Measurements from ENCODE around the gene UBR4. TPM values are rescaled to one million over a fixed set of nuclear protein-coding genes. Genes with fewer than 3 reads are reported as not detected.
"Not testable (repeated sequence)": the region's sequence is repeated elsewhere in the genome, so short reads cannot be mapped to it uniquely, and the experiment has no call there.

Gene UBR4
- total RNA-seq, 1 experiment from 2014 or later = 59.2 TPM

DNA sequence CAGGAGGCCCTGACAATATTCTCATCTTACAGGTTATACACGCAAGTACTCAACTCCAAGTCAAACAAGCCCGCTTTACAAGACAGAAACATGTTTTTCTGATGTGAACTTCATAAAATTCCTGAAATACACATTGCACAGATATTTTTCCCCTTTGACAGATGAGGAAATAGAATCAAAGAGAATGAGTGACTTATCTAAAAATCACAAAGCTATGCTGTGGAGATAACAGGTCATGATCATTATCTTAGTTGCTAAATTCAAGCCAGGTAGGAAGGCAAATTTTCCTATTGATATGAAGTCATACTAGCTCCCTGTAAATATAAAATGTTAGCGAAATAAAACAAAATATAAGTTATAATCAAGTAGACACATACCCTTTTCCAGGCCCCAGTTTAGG lies 18.3 kb downstream of the UBR4 start:
- no peak for DNase-seq (ENCODE audit: low read depth)

- no peak for DNase-seq (ENCODE audit: low read depth)
These were observed 19.6 kb downstream of the UBR4 start for GRCh38 chr1:19190468-19190867.

DNA sequence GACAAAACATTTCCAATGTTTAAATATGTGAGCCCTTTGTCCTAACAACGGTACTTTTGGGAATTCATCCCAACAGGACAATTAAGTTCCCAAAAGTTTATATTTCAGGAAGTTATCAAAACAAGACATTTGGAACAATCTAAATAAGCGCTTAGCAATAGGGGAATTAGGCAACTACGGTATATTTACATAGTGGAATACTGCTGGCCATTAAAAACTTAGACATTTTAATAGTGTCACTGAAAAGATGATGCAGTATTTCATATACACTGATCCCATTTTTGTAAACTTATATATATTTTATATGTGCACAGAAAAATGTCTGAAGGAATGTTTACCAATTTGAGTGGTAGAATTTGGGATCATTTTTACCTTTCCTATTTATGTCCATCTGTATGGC lies 20.8 kb downstream of the UBR4 start:
- DNase-seq (ENCODE audit: low read depth) = no peak

- DNase-seq (ENCODE audit: low read depth) = no peak
These were observed 22.2 kb downstream of the UBR4 start for GRCh38 chr1:19187852-19188251.

DNA sequence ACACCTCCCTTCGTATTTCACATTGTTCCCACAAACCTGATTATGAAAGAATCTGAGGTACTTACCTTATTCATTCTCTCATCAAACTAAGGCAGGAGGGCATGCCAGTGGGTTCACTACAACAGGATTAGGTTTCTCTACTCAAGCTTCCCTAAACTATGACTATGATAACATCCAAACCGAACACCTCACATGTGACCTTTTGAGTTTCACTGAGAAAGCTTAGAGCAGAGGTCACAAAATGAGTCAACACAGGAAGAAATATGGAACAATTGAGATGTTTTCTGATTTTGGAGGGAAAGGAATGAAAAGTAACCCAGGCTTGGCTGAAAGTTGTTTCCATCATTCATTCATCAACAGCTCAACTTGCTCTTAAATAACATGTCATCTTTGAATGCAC lies 24.1 kb downstream of the UBR4 start:
- no peak for DNase-seq (ENCODE audit: low read depth)

DNA sequence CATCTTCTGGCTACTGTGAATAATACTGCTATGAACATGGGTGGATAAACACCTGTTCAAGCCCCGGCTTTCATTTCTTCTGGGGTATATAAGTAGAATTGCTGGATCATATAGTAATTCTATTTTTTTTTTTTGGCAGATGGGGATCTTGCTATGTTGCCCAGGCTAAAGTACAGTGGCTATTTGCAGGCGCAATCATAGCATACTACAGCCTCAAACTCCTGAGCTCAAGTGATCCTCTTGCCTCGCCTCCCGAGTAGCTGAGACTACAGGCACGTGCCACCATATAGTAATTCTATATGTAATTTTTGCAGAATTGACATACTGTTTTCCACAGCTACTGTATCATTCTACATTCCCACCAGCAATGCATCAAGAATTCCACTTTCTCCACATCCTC lies 27.8 kb downstream of the UBR4 start:
- no peak for DNase-seq (ENCODE audit: low read depth)

DNA sequence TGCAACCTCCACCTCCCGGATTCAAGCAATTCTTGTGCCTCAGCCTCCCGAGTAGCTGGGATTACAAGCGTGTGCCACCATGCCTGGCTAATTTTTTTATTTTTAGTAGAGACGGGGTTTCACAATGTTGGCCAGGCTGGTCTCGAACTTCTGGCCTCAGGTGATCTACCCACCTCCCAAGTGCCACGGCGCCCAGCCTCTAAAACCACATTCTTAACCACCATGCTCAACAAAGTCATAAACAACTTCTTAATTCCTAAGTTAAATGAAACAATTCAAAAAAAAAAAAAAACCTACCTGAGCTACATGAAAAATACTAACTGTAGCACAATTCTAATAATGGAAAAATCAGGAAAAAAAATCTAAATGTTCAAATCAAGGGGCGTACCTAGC lies 29.8 kb downstream of the UBR4 start:
- not testable (repeated sequence) for DNase-seq (ENCODE audit: low read depth)

GRCh38 chr1:19179597-19180264 lies 30.3 kb downstream of the UBR4 start:
- peak; percentile 15 for DNase-seq (ENCODE audit: low read depth)

DNA sequence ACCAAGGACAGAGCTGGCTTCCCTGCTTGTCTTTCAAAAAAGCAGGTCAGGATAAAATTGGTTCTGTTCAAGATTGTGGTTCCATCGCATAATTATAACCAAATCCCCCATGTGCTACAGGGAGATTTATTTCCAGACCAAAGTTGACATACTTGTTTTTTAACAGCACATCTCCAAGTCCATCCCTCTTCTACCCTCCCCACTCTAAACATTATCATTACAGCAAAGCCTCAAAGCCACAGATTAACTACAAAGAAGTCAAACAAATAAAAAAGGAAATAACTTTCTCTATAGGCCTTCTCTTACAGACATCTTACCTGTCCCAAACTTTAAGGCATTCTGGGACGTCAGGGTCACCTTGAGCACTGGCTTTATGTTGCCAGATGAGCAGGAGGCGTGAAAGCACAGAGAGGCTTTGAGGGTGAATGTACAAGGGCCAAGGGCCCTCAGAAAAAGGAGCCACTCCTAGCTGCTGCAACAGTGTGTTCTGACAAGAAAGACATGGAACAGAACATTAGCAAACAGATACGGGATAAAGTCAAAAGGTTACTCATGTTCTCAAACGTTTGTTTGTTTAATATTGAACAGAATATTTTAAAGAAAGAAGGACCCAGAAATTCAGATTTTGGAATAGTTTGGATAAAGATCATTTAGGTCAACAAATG lies 31.2 kb downstream of the UBR4 start:
- no peak for DNase-seq (ENCODE audit: low read depth)

- no peak for DNase-seq (ENCODE audit: low read depth)
These were observed 32.3 kb downstream of the UBR4 start for GRCh38 chr1:19177811-19178210.

GRCh38 chr1:19169642-19170041 lies 40.4 kb downstream of the UBR4 start:
- DNase-seq (ENCODE audit: low read depth) = peak; percentile 73

DNA sequence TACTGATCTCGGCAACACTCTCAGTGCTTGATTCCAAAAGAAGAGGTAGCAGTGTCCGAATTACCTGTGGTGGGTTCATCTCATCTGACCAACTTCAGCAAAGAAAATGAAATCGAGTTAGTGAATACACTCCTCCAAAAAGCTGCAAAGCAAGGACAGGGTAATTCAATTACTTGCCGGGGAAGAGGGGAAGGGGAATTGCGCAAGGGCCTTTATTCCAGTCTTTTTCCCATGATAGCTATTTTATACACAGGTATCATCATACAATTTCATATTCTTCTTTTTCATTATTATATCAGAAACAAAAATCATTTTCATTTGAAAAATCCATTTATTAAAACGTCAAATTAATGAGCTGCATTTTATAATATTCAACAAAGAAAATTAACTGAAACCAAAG lies 42.9 kb downstream of the UBR4 start:
- DNase-seq (ENCODE audit: low read depth) = no peak

- DNase-seq (ENCODE audit: low read depth) = no peak
These were observed 44.0 kb downstream of the UBR4 start for GRCh38 chr1:19166066-19166465.

DNA sequence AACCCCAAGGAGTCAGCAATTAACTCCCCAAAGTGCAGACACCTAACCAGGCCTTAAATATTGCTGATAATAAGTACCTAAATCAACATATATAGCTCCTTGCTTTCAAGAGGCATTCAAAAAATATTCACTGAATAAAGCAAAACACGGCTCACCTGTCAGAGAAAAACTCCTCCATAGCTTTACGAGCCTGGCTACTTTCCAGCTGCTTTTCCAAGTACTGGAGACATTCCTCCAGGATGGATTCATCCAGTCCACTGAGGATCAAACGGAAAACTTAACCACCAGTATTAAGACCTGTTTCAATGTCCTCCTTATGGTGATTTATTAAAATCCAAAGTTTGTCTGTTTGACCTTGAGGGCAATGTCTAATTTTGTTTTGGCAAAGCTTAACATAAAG lies 44.6 kb downstream of the UBR4 start:
- DNase-seq (ENCODE audit: low read depth) = peak; percentile 43

DNA sequence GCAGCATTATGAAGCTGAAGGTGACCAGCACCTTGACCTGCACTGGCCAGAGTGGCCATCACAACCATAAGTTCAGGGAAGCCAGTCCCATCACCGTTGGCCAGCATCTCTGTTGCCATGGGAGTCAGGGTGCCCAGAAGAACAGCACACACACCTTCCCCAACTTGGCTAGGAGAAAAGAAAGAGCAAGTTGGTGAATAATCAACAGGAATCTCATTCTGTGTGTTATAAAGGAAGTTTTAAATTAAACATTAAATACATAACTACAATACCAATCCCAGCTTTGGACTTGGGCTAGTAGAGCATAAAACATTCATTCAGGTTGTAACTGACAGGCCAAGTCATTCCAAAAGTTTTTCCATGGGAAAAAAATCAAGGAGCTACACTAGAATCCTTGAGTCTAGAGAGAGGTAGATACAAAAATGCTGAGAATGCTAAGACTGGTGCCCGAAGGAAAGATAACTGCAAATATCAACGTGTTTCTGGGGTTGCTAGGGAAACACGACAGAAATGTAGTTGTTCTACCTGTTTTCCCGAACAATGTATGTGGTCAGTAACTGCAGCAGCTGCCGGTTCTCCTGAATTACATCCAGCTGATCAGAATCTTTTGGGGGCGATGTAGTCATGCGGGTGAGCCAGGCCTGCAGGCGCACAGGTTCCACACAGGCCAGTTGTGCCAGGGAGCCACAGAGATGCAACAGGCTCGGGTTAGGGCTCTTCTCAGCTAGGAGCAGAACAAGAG lies 45.6 kb downstream of the UBR4 start:
- no peak for DNase-seq (ENCODE audit: low read depth)

GRCh38 chr1:19163261-19163660 lies 46.8 kb downstream of the UBR4 start:
- DNase-seq (ENCODE audit: low read depth) = peak; percentile 71

DNA sequence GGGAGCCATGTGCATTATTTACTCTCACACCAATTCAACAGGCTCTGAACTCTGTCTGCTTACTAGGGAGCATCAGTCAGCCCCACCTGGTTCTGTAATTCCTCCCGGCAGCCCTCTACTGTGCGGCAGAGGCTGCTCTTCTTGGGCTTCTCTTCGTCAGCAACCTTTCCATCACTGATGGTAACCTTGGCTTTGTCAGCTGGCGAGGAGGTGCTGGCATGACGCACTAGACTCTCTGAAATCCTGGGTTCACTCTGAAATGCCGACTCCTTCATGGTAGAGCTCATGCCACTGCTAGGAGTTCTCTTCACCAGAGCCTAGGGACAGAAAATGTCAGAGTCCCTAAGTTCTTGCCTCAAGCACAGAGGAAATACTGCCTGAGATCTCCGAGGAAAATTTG lies 49.2 kb downstream of the UBR4 start:
- DNase-seq (ENCODE audit: low read depth) = no peak

DNA sequence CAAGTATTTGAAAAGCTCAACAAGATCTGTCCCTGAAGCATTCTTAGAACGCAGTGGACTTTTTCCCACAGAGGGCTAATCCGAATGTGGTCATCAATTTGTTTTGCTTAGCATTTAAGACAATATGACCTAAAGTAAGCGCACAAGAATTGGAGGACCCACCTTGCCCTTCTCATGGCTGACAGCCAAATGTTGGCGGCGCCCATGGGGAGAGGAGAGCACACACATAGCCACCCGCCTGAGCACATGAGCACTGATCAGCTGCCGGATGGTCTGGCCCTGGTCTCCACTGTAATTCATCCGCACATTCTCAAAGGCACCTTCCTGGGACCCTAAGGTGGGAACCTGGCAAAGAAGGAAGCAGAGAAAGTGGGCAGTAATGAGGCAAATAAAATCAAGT lies 52.4 kb downstream of the UBR4 start:
- DNase-seq (ENCODE audit: low read depth) = no peak

GRCh38 chr1:19156676-19157075 lies 53.4 kb downstream of the UBR4 start:
- no peak for DNase-seq (ENCODE audit: low read depth)

DNA sequence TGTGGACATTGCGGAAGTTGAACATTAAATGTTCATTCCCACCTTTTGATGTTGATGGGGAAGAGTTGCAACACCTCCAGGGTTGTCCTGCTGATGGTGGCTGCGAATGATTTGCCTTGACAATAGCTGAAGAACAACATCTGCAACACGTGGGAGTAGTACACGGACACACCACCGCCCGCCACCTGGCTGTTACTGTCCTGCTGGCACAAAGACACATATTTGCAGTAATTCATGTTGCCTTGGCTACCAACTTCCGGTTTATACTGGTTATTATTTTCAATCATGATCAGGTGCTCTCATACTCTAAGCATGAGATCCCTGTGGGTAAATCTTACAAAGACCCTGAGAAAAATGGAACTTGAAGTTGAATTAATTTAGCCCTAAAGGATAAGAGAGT lies 55.2 kb downstream of the UBR4 start:
- no peak for DNase-seq (ENCODE audit: low read depth)

DNA sequence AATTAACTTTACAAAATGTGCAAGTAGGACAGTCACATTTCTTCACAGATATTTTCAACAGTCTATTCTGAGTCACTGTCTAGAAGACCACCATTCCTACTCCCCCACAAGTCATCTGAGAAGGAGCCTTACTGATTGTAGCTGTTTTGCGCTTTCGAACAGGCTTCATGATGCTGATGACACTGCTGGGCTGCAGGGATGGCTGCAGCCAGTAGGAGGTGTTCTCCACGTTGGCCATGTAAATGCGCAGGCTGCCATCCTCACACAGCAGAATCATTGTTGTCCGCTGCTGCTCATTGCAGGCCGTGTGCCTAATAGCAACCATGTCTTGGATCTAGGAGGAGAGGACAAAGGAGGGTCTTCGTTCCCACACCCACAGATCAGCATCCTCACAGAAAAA lies 56.9 kb downstream of the UBR4 start:
- no peak for DNase-seq (ENCODE audit: low read depth)

DNA sequence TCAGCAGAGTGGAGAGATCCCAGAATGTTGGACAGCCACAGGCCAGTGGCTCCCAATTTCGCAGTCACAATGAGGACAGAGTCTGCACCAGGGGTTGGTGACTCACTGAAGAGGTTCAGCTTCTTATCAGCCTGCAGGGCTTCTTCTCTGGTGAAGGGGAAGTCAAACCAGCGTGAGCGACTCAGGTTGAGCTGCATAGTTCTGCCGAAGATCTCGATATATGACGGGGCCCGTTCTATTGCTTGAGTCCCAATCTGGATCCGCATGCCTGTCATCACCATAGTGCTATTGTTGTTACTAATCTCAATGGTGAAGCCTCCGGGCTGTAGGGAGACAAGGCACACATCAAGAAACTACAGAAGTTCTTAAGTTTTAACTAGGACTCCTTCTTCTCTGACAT lies 58.5 kb downstream of the UBR4 start:
- no peak for DNase-seq (ENCODE audit: low read depth)

DNA sequence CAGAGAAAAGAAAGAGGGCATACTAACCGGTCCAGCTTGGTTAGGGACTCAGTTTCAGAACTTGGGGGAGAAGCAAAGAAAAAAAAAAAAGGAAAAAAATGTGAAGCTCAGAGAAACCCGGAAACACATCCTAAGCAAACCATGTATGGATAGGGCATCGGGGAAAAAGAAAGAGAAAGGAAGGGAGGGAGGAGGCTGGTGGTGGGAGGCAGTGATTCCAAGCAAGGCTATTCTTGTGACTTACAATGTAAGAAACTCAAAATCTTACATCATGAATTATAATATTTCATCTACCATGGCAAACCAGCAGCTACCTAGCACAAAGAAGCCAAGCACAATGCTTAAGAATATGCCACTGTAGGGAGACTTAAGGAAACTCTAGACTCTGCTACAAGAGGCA lies 60.3 kb downstream of the UBR4 start:
- no peak for DNase-seq (ENCODE audit: low read depth)
